ENCODE data around the gene SOX30. TPM values are rescaled to one million over a fixed set of nuclear protein-coding genes. Genes with fewer than 3 reads are reported as not detected.

The SOX30 gene
- total RNA-seq, 3 donors from 2014 or later: 0.22 to 0.29 (median 0.29) TPM

DNA sequence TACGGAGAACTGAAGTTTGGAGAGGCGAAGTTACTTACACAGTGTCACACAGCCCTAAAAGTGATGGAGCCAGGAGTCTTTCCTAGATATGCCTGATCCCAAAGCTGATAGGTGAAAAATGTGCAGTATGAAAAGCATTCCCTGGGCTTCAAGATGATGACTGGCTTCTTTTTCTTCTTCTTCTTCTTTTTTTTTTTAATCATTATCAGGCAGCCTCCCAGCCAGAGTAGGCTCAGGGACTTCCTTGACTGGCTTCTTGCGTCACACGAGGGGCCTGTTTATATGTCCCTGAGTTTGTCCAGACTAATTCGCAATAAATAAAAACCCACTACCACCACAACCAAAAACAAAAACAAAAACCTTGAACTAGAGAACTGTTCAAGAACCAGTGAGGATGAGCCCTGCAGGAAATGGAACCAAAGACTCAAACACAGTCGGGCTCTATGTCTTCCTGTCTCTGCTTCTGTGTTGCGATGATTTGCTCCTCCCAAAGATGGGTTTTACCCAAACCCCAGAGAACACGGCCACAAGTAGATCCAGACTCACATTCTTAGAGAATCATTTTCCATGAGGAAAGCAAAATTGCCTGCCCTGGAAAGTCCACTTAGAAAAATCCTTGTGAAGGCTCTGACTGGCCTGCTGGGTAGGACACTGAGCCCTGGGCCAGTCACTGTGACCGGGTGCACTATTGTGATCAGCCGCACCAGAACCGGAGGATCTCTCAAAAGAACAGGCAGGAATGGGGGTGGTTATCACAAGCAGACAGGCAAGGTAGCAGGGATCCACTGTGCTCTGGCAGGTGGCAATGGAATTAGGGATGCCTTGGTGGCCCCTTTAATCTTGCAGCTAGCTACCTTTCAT, 38.6 kb downstream of the SOX30 start:
- DNase-seq: no peak
- Histone ChIP-seq H3K36me3 (ENCODE audit: low read depth) (no peaks in the 10 kb centered on the region), H3K9me3 (no peaks in the 10 kb centered on the region), H3K4me1 (ENCODE audit: low read depth) (no peaks in the 10 kb centered on the region), H3K4me3 (no peak overlapping the region)
- intact Hi-C loops (cut with DNase I, micrococcal nuclease): no loop called here
- TF ChIP-seq, protein P1, sequence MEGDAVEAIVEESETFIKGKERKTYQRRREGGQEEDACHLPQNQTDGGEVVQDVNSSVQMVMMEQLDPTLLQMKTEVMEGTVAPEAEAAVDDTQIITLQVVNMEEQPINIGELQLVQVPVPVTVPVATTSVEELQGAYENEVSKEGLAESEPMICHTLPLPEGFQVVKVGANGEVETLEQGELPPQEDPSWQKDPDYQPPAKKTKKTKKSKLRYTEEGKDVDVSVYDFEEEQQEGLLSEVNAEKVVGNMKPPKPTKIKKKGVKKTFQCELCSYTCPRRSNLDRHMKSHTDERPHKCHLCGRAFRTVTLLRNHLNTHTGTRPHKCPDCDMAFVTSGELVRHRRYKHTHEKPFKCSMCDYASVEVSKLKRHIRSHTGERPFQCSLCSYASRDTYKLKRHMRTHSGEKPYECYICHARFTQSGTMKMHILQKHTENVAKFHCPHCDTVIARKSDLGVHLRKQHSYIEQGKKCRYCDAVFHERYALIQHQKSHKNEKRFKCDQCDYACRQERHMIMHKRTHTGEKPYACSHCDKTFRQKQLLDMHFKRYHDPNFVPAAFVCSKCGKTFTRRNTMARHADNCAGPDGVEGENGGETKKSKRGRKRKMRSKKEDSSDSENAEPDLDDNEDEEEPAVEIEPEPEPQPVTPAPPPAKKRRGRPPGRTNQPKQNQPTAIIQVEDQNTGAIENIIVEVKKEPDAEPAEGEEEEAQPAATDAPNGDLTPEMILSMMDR (IDR thresholded peaks at IDR 0.05): no peak
- peak; percentile 56 for ATAC-seq

DNA sequence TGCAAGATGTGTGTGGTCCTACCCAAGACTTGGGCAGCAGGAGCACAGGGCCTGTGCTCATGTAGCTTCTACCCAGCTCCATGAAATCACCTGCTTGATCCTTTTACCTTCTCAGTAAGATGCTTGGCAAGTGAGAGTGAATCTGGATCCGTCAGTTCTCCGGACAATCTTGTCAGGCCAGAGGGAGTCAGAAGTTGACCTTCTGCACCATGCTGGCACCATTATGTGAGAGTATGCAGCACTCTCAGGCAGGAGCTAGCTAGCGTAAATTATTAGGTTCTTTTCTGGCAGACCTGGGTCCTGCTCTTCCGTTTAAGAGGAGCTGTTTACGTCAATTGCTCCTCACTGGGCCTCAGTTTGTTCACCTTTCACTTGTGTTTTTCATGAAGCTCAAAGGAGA, 39.7 kb downstream of the SOX30 start:
- intact Hi-C loops (cut with DNase I, micrococcal nuclease): no loop called here
- DNase-seq (no peak), ATAC-seq (no peak)
- Histone ChIP-seq H3K4me3 (no peak overlapping the region), H3K4me1 (ENCODE audit: low read depth) (no peaks in the 10 kb centered on the region), H3K36me3 (ENCODE audit: low read depth) (no peaks in the 10 kb centered on the region), H3K9me3 (no peaks in the 10 kb centered on the region)
- TF ChIP-seq, protein P1 (IDR thresholded peaks at IDR 0.05): no peak

DNA sequence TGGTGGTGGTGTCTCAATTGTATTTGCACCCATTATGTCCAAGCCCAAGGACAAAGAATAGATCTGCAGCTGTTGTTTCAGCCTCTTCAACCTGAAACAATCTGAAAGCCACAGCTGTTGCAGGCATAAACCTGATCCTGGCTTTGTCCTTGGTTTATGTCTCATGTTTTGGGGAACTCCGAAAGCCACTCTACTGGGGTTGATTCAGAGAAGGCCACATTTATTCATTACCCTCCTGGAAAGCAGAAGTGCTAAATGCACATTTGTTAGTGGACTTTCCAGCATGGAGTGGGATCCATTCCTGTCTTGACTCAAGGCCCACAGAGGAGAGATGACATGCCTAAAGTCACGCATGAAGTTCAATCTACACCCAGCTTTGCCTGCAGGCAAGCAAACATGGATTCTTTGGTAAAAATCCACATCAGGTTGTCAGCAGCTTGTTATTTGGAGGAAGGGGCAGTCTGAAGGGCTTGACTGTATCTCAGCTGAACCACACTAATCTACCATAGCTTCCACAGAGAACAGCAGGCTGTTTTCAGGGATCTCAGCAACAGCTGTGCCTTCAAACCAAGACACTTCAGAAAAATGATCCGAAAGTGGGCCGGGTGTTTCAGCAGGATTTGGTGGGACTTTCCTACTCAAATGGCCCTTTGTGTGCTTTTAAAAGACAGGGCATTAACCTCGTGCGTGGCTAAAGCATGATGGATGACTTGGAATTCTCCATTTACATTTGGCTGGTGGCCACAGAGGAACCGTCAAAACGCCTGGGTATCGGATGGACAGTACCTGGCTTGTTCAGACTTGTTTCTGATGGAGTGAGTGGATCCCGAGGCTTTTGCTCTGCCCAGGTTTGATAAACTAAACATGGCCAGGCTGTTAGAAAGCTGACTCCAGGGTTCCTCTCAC, 40.4 kb downstream of the SOX30 start:
- Histone ChIP-seq H3K4me3 (no peak overlapping the region), H3K9me3 (no peaks in the 10 kb centered on the region), H3K36me3 (ENCODE audit: low read depth) (no peaks in the 10 kb centered on the region), H3K4me1 (ENCODE audit: low read depth) (no peaks in the 10 kb centered on the region)
- DNase-seq (no peak), ATAC-seq (no peak)
- intact Hi-C loops (cut with DNase I, micrococcal nuclease): no loop called here
- TF ChIP-seq, protein P1 (IDR thresholded peaks at IDR 0.05): no peak

DNA sequence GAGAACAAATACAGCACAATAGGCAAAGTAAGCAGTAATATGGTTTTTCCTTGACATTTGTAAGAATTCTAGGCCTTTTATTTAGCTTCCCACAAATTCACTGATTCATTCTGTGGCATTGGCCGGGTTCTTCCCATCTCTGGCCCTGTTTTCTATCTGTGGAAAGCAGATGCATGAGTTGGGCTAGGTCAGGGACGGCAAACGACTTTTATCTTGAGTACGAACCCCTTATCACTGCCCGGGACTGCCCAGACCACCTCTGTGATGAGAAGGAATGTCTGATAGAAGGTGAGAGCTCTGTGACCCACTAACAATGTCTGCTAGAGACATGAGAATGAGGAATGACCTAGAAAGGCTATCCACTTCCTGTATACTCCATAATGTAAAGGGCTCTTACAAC, 41.2 kb downstream of the SOX30 start:
- Histone ChIP-seq H3K36me3 (ENCODE audit: low read depth) (no peaks in the 10 kb centered on the region), H3K4me1 (ENCODE audit: low read depth) (no peaks in the 10 kb centered on the region), H3K4me3 (no peak overlapping the region), H3K9me3 (no peaks in the 10 kb centered on the region)
- TF ChIP-seq, protein P1 (IDR thresholded peaks at IDR 0.05): no peak
- intact Hi-C loops (cut with DNase I, micrococcal nuclease): no loop called here
- ATAC-seq: no peak
- DNase-seq: no peak

DNA sequence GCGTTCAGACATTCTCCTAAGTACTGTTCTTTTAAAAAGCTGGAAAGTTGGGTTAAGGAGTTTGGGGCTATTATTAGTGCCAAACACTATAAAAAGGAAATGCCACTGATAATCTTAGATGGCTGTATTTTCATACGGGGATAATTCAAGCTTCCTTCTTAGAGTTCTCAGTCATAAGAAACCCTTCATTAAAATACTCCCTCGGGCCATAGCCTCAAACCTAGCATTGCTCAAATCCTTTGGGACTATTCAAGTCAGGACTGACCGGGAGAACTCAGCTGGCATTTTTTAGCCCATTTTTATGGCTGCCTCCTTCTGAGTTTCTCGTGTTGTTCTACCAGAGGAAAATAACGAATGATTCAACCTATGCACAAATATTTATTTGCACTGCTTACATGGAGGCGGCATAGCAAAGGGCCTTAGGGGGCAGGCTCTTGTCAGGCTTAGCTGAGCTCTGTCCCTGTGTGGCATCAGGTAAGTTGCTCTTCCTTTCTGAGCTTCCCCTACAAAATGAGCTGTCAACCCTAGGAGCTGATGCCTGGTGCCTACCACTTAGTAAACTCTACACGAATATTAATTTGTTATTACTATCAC, 43.2 kb downstream of the SOX30 start:
- no peak overlapping the region for H3K4me3 ChIP-seq
- TF ChIP-seq, protein P1 (IDR thresholded peaks at IDR 0.05): no peak
- DNase-seq: no peak
- ATAC-seq: no peak
- no peaks in the 10 kb centered on the region for H3K4me1 ChIP-seq (ENCODE audit: low read depth)
- H3K9me3 ChIP-seq: no peaks in the 10 kb centered on the region
- no peaks in the 10 kb centered on the region for H3K36me3 ChIP-seq (ENCODE audit: low read depth)
- intact Hi-C loops (cut with DNase I, micrococcal nuclease): no loop called here

Measured in mucosa of descending colon (tissue), 3 donors.